C4-2B (cell line): Measurements from ENCODE around the gene COG1.

Source experiments
- H3K27ac ChIP-seq: fragments of 450-650 bp; 2 replicates; pipeline ENCODE4 v1.5.1; 2017
- ZFX ChIP-seq: fragments of 450-650 bp; IDR thresholded peaks from 2 replicates; pipeline ENCODE4 v1.6.1; 2017
- TF ChIP-seq, protein P1 (sequence below): fragments of 450-650 bp; conservative IDR thresholded peaks from 2 replicates; pipeline ENCODE4 v1.5.1; 2017; ENCODE audit warnings: mild to moderate bottlenecking

The COG1 gene

DNA sequence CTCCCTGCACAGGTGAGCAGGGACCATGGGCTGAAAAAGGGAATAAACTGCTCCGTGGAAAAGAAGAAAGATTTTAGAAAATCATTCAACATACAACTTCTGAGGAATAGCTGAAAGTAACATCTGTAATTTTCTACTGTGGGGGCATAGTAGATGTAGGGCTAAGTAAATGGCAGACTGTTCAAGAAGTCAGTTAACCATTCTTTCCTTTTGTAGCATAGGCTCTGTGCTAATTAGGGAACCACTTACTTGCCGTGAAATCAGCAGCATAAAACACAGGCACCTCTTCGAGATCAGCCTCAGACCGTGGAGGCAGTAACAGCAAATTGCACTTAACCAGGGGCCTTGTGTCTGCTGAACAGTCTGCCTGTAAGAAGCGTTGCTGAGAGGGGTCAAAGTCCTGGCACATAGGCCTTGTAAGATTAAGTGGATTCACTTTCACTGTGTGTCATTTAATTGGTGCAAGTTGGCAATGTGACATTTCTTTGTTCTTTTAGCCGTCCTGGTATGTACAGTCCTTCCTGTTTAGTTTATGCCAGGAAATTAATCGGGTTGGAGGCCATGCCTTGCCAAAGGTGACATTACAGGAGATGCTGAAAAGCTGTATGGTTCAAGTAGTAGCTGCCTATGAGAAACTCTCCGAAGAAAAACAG is 10.4 kb downstream of the COG1 start:
- H3K27ac ChIP-seq: peak overlapping the region; percentile 41; the same call in 1 of the 2 replicates
- TF ChIP-seq ZFX: no peak
- TF ChIP-seq, protein P1, sequence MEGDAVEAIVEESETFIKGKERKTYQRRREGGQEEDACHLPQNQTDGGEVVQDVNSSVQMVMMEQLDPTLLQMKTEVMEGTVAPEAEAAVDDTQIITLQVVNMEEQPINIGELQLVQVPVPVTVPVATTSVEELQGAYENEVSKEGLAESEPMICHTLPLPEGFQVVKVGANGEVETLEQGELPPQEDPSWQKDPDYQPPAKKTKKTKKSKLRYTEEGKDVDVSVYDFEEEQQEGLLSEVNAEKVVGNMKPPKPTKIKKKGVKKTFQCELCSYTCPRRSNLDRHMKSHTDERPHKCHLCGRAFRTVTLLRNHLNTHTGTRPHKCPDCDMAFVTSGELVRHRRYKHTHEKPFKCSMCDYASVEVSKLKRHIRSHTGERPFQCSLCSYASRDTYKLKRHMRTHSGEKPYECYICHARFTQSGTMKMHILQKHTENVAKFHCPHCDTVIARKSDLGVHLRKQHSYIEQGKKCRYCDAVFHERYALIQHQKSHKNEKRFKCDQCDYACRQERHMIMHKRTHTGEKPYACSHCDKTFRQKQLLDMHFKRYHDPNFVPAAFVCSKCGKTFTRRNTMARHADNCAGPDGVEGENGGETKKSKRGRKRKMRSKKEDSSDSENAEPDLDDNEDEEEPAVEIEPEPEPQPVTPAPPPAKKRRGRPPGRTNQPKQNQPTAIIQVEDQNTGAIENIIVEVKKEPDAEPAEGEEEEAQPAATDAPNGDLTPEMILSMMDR: no peak

DNA sequence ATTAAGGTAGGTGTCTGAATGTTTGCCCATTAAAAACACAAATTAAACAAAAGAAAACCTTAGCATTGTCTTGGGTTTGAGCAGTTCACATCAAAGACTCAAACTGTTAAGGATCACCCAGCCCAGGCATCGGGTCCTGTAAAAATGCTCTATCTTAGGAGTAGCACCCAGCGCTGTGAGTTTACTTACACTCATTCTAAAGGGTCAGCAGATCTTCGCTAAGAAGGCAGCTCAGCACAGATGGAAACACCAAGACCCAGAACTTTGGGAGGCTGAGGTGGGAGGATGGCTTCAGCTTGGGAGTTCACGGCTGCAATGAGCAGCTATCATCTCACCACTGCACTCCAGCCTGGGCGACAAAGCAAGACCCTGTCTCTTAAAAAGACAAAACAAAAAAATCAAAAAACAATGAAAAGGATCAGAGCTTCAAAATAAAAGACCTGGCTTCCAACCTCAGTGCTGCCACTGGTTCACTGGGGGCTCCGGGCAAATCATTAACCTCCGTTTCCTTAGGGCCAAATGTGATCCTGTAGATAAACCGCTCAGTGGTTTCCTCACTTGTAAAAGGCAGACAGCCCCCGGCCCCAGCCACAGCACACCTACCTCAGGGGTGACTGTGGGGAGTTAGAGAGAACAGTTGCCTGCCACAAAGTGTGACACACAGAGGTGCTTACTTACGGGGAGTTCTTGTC is 11.1 kb downstream of the COG1 start:
- peak overlapping the region; percentile 41 for H3K27ac ChIP-seq
- no peak for TF ChIP-seq ZFX
- TF ChIP-seq, protein P1: no peak

DNA sequence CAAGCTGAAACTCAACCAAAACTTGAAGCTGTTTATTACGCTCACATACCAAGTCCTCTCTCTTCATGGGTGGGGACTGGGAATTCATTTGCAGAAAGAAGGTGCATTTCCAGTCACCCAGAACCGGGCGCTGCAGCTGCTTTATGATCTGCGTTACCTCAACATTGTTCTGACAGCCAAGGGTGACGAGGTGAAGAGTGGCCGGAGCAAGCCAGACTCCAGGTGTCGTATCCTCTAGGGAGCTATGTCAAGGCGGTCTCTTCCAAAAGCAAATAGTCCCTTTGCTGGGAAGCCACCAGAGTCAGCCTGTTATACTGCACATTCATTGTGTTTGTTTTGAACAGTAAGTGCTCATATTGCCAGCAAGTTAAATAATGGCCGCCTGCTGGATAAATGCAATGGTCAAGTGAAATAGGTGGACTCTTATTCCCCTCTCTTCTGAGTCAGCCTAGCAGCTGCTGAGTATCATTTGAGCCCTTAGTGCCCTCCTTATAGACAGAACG is 12.7 kb downstream of the COG1 start:
- no peak for TF ChIP-seq ZFX
- TF ChIP-seq, protein P1: no peak
- H3K27ac ChIP-seq: no peak overlapping the region; the same call in 1 of the 2 replicates

DNA sequence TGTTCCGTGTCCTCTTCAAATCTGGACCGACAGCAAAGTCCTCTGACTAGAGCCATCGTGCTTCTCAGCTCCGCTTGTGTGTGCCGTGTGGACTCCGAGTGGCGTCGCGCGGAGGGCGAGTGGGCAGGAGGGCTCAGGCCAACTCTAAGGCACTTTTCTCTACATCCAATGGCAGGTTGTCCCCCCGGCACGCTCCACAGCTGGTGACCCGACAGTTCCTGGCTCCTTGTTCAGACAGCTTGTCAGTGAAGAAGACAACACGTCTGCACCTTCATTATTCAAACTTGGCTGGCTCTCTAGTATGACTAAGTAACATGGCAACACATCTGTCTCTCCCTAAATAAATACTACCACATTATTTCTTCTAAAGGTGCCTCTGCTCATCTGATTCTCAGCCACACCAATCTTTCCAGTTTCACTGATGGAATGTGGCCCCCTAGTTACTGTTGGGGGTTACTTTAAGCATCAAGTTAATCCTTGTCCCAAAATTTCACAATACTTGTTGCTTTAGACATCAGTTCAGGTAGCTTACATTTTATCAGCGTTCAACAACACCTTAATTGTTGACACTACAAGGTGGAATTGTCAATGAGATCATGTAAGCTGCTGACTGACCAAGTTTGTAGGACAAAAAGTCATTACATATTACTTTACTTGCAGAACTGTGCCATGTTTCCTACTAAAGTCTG is 15.4 kb downstream of the COG1 start:
- TF ChIP-seq ZFX: no peak
- TF ChIP-seq, protein P1: no peak
- H3K27ac ChIP-seq: no peak overlapping the region

DNA sequence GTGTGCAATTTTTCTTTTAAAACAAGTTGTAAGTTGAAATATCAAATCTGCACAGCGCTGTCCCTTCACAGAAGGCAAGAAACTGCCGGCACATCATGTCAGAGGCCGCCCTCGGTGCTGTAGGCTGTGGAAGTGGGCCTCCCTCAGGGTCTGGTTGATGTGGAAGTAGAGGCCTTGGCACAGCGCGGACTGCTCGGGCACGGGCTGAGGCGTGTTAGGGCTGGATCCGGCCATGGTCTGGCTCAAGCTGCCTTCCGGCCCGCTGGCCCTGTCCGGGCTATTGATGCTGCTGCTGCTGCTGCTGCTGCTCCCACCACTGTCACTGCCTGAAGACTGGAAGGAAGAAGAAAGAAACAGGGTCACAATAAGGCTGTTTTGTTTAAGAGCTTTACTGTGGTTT is 16.6 kb downstream of the COG1 start:
- TF ChIP-seq, protein P1: no peak
- no peak for TF ChIP-seq ZFX
- H3K27ac ChIP-seq: no peak overlapping the region

DNA sequence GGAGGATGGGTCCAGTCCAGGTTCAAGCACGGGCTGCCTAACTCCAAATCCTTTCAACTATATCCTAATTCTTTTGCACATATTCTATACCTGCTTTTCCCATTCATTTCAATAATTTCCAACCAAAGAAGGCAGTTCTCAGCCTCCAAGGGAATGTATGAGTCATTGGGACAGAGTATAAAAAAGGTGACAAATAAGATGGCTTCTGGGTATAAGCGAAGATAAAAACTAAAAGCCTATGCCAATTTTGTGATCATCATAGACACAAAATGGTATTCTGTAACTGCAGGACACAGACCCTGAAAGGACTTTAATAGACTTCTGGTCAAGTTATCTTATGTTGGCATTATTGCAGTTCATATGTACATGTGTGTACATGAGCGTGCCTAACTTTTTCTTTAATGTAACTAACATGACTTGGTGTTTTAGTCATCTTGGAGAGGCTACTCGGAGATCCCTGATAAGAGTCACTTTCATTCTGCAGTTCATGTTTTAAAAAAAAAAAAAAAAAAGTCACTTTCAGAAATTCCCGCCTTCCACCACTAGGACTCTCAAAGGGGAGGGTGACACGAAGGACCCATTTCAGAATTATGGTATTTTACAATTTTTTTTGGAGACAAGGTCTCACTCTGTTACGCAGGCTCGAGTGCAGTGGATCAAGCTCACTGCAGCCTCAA is 17.3 kb downstream of the COG1 start:
- TF ChIP-seq ZFX: no peak
- TF ChIP-seq, protein P1: no peak; the same call in 1 of the 2 replicates
- no peak overlapping the region for H3K27ac ChIP-seq
